NCI-H2227 (cell line): ENCODE measurements around the gene RNU1-1.
"Not testable (repeated sequence)": the region's sequence is repeated elsewhere in the genome, so short reads cannot be mapped to it uniquely, and the experiment has no call there.

Source experiments
- DNase-seq: peaks from one replicate; lab custom pipeline; 2025; ENCODE audit not compliant: unreplicated experiment; lab: John Stamatoyannopoulos, UW

Gene RNU1-1

GRCh38 chr1:16498047-16498446, 16.0 kb downstream of the RNU1-1 start:
- not testable (repeated sequence) for DNase-seq

GRCh38 chr1:16497474-16497904, 16.6 kb downstream of the RNU1-1 start:
- DNase-seq = not testable (repeated sequence)

GRCh38 chr1:16493731-16494130, 20.4 kb downstream of the RNU1-1 start:
- DNase-seq = not testable (repeated sequence)

GRCh38 chr1:16492937-16493336, 21.1 kb downstream of the RNU1-1 start:
- not testable (repeated sequence) for DNase-seq

- no peak for DNase-seq
Measured at GRCh38 chr1:16491056-16491675, 22.9 kb downstream of the RNU1-1 start.

- DNase-seq = not testable (repeated sequence)
Measured at GRCh38 chr1:16489195-16489880, 24.7 kb downstream of the RNU1-1 start.

- DNase-seq = not testable (repeated sequence)
Measured at GRCh38 chr1:16487011-16487410, 27.1 kb downstream of the RNU1-1 start.

GRCh38 chr1:16486316-16486715, 27.8 kb downstream of the RNU1-1 start:
- not testable (repeated sequence) for DNase-seq

- DNase-seq = no peak
Measured at GRCh38 chr1:16484931-16485330, 29.2 kb downstream of the RNU1-1 start.

- no peak for DNase-seq
Measured at GRCh38 chr1:16484501-16484835, 29.6 kb downstream of the RNU1-1 start.

GRCh38 chr1:16483639-16484500, 30.2 kb downstream of the RNU1-1 start:
- DNase-seq = not testable (repeated sequence)

GRCh38 chr1:16483146-16483545, 30.9 kb downstream of the RNU1-1 start:
- not testable (repeated sequence) for DNase-seq

GRCh38 chr1:16478091-16478490, 36.0 kb downstream of the RNU1-1 start:
- DNase-seq = no peak

GRCh38 chr1:16475771-16476770, 38.0 kb downstream of the RNU1-1 start:
- not testable (repeated sequence) for DNase-seq

- not testable (repeated sequence) for DNase-seq
Measured at GRCh38 chr1:16474891-16475290, 39.2 kb downstream of the RNU1-1 start.

GRCh38 chr1:16474166-16474800, 39.8 kb downstream of the RNU1-1 start:
- no peak for DNase-seq

GRCh38 chr1:16468558-16468957, 45.5 kb downstream of the RNU1-1 start:
- no peak for DNase-seq

- no peak for DNase-seq
Measured at GRCh38 chr1:16464917-16465625, 49.0 kb downstream of the RNU1-1 start.
